Measurements from ENCODE around the gene SLC7A1. TPM values are rescaled to one million over a fixed set of nuclear protein-coding genes. Genes with fewer than 3 reads are reported as not detected.

Gene SLC7A1
- total RNA-seq, 2 donors from 2014 or later = 19.1 to 35.3 TPM

- no peaks in the 10 kb centered on the region for H3K36me3 ChIP-seq
- H3K27ac ChIP-seq = peak overlapping the region; percentile 2 to 66
- intact Hi-C loops (cut with DNase I) = no loop called here
- TF ChIP-seq POLR2AphosphoS5 (IDR thresholded peaks at IDR 0.05) (peak; percentile 67), POLR2A (IDR thresholded peaks at IDR 0.05) (no peak), CTCF (IDR thresholded peaks at IDR 0.05) (peak in 2 of 4 experiments; percentile 25 to 26)
- DNase-seq (ENCODE audit: low spot score) = peak; percentile 69
- peaks cover 26% of the 10 kb centered on the region for H3K4me1 ChIP-seq (replicated peaks)
- no peaks in the 10 kb centered on the region for H3K27me3 ChIP-seq (replicated peaks; ENCODE audit: insufficient read depth)
- no peak overlapping the region for H3K4me3 ChIP-seq
- 13% methylated on average over 8 of the region's 8 CpGs for WGBS
- no peaks in the 10 kb centered on the region for H3K9me3 ChIP-seq
Measured at GRCh38 chr13:29573190-29573589, 22.3 kb downstream of the SLC7A1 start.

- DNase-seq (ENCODE audit: low spot score) = peak; percentile 36
- TF ChIP-seq CTCF (IDR thresholded peaks at IDR 0.05) (no peak), POLR2AphosphoS5 (IDR thresholded peaks at IDR 0.05) (no peak), POLR2A (IDR thresholded peaks at IDR 0.05) (no peak)
- no peaks in the 10 kb centered on the region for H3K27me3 ChIP-seq (replicated peaks; ENCODE audit: insufficient read depth)
- H3K4me3 ChIP-seq = no peak overlapping the region
- WGBS = 53% methylated on average over 5 of the region's 5 CpGs
- H3K4me1 ChIP-seq (replicated peaks) = peaks cover 31% of the 10 kb centered on the region
- H3K9me3 ChIP-seq = no peaks in the 10 kb centered on the region
- no peaks in the 10 kb centered on the region for H3K36me3 ChIP-seq
- peak overlapping the region; percentile 2 to 66 for H3K27ac ChIP-seq
- intact Hi-C loops (cut with DNase I) = no loop called here
Measured at GRCh38 chr13:29572575-29572974, 22.9 kb downstream of the SLC7A1 start.

- DNase-seq (ENCODE audit: low spot score) = no peak
- no peak for TF ChIP-seq POLR2A (IDR thresholded peaks at IDR 0.05)
- no peak for TF ChIP-seq POLR2AphosphoS5 (IDR thresholded peaks at IDR 0.05)
- no peak for TF ChIP-seq CTCF (IDR thresholded peaks at IDR 0.05)
- no peak overlapping the region for H3K4me3 ChIP-seq
- no peaks in the 10 kb centered on the region for H3K27me3 ChIP-seq (replicated peaks; ENCODE audit: insufficient read depth)
- H3K36me3 ChIP-seq = no peaks in the 10 kb centered on the region
- WGBS = 95% methylated on average over 17 of the region's 17 CpGs
- H3K4me1 ChIP-seq (replicated peaks) = peaks cover 31% of the 10 kb centered on the region
- H3K27ac ChIP-seq = peak overlapping the region; percentile 2 to 66
- intact Hi-C loops (cut with DNase I) = no loop called here
- H3K9me3 ChIP-seq = no peaks in the 10 kb centered on the region
Measured at GRCh38 chr13:29571876-29572570, 23.5 kb downstream of the SLC7A1 start.

GRCh38 chr13:29570051-29570654 is 25.3 kb downstream of the SLC7A1 start:
- no peak for DNase-seq (ENCODE audit: low spot score)
- H3K27ac ChIP-seq = peak overlapping the region; percentile 40 to 45
- H3K9me3 ChIP-seq = no peaks in the 10 kb centered on the region
- WGBS = 89% methylated on average over 15 of the region's 15 CpGs
- intact Hi-C loops (cut with DNase I) = no loop called here
- peaks cover 31% of the 10 kb centered on the region for H3K4me1 ChIP-seq (replicated peaks)
- no peak overlapping the region for H3K4me3 ChIP-seq
- H3K36me3 ChIP-seq = no peaks in the 10 kb centered on the region
- TF ChIP-seq POLR2A (IDR thresholded peaks at IDR 0.05) (no peak), POLR2AphosphoS5 (IDR thresholded peaks at IDR 0.05) (no peak), CTCF (IDR thresholded peaks at IDR 0.05) (no peak)
- H3K27me3 ChIP-seq (replicated peaks; ENCODE audit: insufficient read depth) = no peaks in the 10 kb centered on the region
